ENCODE results near the gene ME3. TPM values are rescaled to one million over a fixed set of nuclear protein-coding genes. Genes with fewer than 3 reads are reported as not detected.
"Not testable (repeated sequence)": the region's sequence is repeated elsewhere in the genome, so short reads cannot be mapped to it uniquely, and the experiment has no call there.

Gene ME3
- total RNA-seq, 1 experiment from 2014 or later: 14.2 TPM

DNA sequence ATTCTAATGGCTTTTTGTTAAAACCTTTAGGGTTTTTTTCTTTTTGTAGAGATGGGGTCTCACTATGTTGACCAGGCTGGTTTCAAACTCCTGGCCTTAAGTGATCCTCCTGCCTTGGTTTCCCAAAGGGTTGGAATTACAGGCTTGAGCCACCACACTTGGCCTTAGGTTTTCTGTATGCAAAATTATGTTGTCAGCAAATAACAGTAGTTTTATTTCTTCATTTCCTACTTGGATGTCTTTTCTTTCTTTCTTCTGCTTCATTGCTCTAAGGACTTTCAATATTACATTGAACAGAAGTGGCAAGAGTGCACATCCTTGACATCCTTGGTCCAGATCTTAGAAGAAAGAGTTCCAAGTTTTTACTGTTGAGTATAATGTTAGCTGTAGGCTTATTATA lies 245.0 kb downstream of the ME3 start:
- H3K27ac Mint-ChIP-seq (ENCODE audit: unreplicated experiment): no peak overlapping the region
- CTCF ChIA-PET: no interaction called here
- TF ChIP-seq CTCF (IDR thresholded peaks at IDR 0.05; ENCODE audit: unreplicated experiment): no peak

DNA sequence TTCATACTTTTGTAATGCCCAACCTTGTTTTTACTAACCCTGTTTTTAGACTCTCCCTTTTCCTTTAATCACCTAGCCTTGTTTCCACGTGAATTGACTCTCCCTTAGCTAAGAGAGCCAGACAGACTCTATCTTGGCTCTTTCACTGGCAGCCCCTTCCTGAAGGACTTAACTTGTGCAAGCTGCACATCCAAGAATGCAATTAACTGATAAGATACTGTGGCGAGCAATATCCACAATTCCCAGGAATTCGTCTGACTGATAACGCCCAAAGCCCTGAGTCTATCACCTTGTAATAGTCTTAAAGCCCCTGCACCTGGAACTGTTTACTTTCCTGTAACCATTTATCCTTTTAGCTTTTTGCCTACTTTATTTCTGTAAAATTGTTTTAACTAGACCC lies 248.9 kb downstream of the ME3 start:
- H3K4me1 Mint-ChIP-seq (ENCODE audit: low read depth, unreplicated experiment); BruUV-seq (replicated peaks); H3K27me3 Mint-ChIP-seq (ENCODE audit: unreplicated experiment); CTCF ChIA-PET; DNase-seq; H3K4me3 Mint-ChIP-seq (ENCODE audit: low read depth, unreplicated experiment); H3K27ac Mint-ChIP-seq (ENCODE audit: unreplicated experiment); H3K9me3 Mint-ChIP-seq (ENCODE audit: low read depth, unreplicated experiment); intact Hi-C loops (cut with micrococcal nuclease; ENCODE audit: unreplicated experiment); H3K36me3 Mint-ChIP-seq (ENCODE audit: insufficient read depth, unreplicated experiment): not testable (repeated sequence)

More for the DNA sequence above, 245.0 kb downstream of the ME3 start:
- intact Hi-C loops (cut with micrococcal nuclease; ENCODE audit: unreplicated experiment): no loop called here
- Mint-ChIP-seq H3K36me3 (ENCODE audit: insufficient read depth, unreplicated experiment) (no peaks in the 10 kb centered on the region), H3K27me3 (ENCODE audit: unreplicated experiment) (no peaks in the 10 kb centered on the region), H3K4me3 (ENCODE audit: low read depth, unreplicated experiment) (no peak overlapping the region), H3K9me3 (ENCODE audit: low read depth, unreplicated experiment) (no peaks in the 10 kb centered on the region), H3K4me1 (ENCODE audit: low read depth, unreplicated experiment) (no peaks in the 10 kb centered on the region)
- DNase-seq: no peak
- no TSS peak for BruUV-seq (replicated peaks)

DNA sequence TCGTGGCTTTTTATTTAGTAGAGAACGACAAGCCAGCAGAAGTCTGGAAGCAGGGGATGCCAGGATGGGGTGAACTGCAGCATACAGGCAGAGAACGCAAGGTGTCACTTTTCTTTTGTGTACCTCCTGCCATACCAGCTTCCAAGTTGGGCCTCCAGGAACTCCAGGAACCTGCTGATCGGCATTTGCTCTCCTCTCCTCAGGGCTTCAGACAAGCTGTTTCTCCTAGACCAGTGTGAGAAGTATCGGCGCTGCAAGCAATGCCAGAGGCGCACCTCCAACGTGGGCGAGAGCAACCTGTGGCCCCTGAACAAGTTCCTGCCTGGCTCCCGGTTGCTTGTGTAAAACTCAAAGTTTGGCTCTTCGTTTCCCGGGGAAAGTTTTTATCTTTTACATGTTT lies 250.0 kb downstream of the ME3 start:
- no TSS peak for BruUV-seq (replicated peaks)
- TF ChIP-seq CTCF (IDR thresholded peaks at IDR 0.05; ENCODE audit: unreplicated experiment): no peak

DNA sequence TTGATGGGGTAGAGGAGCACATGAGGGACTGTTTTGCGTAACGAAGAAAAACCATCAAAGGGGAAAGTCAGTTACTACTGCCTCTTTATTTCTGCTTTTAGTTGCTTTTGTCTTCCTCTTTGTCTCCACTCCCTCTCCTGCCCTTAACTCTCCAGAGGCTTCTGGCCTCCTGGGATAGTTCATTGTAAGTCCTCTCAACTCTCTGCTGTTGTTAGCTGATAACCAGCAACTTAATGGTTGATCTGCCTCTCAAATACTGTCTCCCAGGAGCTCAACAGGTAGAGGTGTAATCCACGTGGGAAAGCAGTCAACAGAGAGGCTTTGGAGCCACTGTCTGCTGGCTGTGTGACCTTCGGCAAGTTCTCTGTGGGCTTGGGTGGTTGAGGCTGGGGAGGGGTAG lies 250.5 kb downstream of the ME3 start:
- DNase-seq: no peak
- Mint-ChIP-seq H3K4me1 (ENCODE audit: low read depth, unreplicated experiment) (no peaks in the 10 kb centered on the region), H3K27ac (ENCODE audit: unreplicated experiment) (no peak overlapping the region), H3K36me3 (ENCODE audit: insufficient read depth, unreplicated experiment) (no peaks in the 10 kb centered on the region), H3K4me3 (ENCODE audit: low read depth, unreplicated experiment) (no peak overlapping the region), H3K27me3 (ENCODE audit: unreplicated experiment) (no peaks in the 10 kb centered on the region), H3K9me3 (ENCODE audit: low read depth, unreplicated experiment) (no peaks in the 10 kb centered on the region)
- no peak for TF ChIP-seq CTCF (IDR thresholded peaks at IDR 0.05; ENCODE audit: unreplicated experiment)
- CTCF ChIA-PET: no interaction called here
- no TSS peak for BruUV-seq (replicated peaks)
- intact Hi-C loops (cut with micrococcal nuclease; ENCODE audit: unreplicated experiment): no loop called here

More for the DNA sequence above, 250.0 kb downstream of the ME3 start:
- H3K27ac Mint-ChIP-seq (ENCODE audit: unreplicated experiment): no peak overlapping the region
- DNase-seq: no peak
- no peaks in the 10 kb centered on the region for H3K4me1 Mint-ChIP-seq (ENCODE audit: low read depth, unreplicated experiment)
- H3K27me3 Mint-ChIP-seq (ENCODE audit: unreplicated experiment): no peaks in the 10 kb centered on the region
- CTCF ChIA-PET: no interaction called here
- no peak overlapping the region for H3K4me3 Mint-ChIP-seq (ENCODE audit: low read depth, unreplicated experiment)
- intact Hi-C loops (cut with micrococcal nuclease; ENCODE audit: unreplicated experiment): no loop called here
- H3K9me3 Mint-ChIP-seq (ENCODE audit: low read depth, unreplicated experiment): no peaks in the 10 kb centered on the region
- no peaks in the 10 kb centered on the region for H3K36me3 Mint-ChIP-seq (ENCODE audit: insufficient read depth, unreplicated experiment)

DNA sequence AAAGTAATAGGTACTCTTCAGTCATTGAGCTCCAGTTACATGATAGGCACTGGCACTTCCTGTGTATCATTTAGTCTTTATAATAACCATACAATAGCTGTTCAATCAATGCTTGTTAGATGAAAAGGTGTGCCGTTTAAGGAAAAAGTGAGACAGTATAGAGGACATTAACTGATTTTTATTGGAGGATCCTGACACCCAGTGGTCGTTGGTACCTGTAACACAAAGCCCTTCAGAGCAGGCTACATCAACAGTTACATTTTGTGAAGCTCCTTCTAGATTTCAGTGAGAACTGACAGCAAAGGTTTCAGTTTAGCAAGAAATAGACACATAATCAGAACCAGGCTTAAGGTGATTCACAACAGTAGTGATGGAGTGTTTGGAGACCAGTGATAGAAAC lies 253.5 kb downstream of the ME3 start:
- Mint-ChIP-seq H3K9me3 (ENCODE audit: low read depth, unreplicated experiment) (no peaks in the 10 kb centered on the region), H3K36me3 (ENCODE audit: insufficient read depth, unreplicated experiment) (no peaks in the 10 kb centered on the region), H3K4me3 (ENCODE audit: low read depth, unreplicated experiment) (no peak overlapping the region), H3K4me1 (ENCODE audit: low read depth, unreplicated experiment) (no peaks in the 10 kb centered on the region), H3K27ac (ENCODE audit: unreplicated experiment) (no peak overlapping the region), H3K27me3 (ENCODE audit: unreplicated experiment) (no peaks in the 10 kb centered on the region)
- DNase-seq: no peak
- intact Hi-C loops (cut with micrococcal nuclease; ENCODE audit: unreplicated experiment): no loop called here
- CTCF ChIA-PET: interaction anchor here (1.2 kb wide), 1 partner anchor 58 kb away, joined by 3 read pairs; no protein-coding TSS in a partner anchor
- no TSS peak for BruUV-seq (replicated peaks)
- no peak for TF ChIP-seq CTCF (IDR thresholded peaks at IDR 0.05; ENCODE audit: unreplicated experiment)
